Smooth muscle cell (in vitro differentiated cells): Measurements from ENCODE around the gene DYNC1I1. TPM values are rescaled to one million over a fixed set of nuclear protein-coding genes. Genes with fewer than 3 reads are reported as not detected.

Experiments
- DNase-seq: peaks from one replicate; lab custom pipeline; 2025; ENCODE audit not compliant: unreplicated experiment; lab: John Stamatoyannopoulos, UW
- H2AFZ ChIP-seq: fragments of 200-600 bp; sonication (generic); 2 replicates; pipeline ENCODE4 v1.6.0; 2016; ENCODE audit warnings: antibody characterized with exemption, low read depth, mild to moderate bottlenecking
- H3F3A ChIP-seq: fragments of 200-600 bp; sonication (generic); 2 replicates; pipeline ENCODE4 v1.6.0; 2017; ENCODE audit warnings: antibody characterized with exemption, low read depth
- H3K27ac ChIP-seq: fragments of 200-600 bp; sonication (generic); 2 replicates; pipeline ENCODE4 v1.5.1; 2016; ENCODE audit warnings: low read depth, mild to moderate bottlenecking
- H3K27me3 ChIP-seq: fragments of 200-600 bp; sonication (generic); 2 replicates; pipeline ENCODE4 v1.6.1; 2016; ENCODE audit warnings: low read depth, mild to moderate bottlenecking
- H3K36me3 ChIP-seq: fragments of 200-600 bp; sonication (generic); 2 replicates; pipeline ENCODE4 v1.5.1; 2016; ENCODE audit warnings: low read depth
- H3K4me1 ChIP-seq: fragments of 200-600 bp; sonication (generic); 2 replicates; pipeline ENCODE4 v1.5.1; 2016; ENCODE audit warnings: low read depth
- H3K4me2 ChIP-seq: fragments of 200-600 bp; sonication (generic); 2 replicates; pipeline ENCODE4 v1.6.0; 2016; ENCODE audit warnings: mild to moderate bottlenecking
- H3K4me3 ChIP-seq: fragments of 200-600 bp; sonication (generic); 2 replicates; pipeline ENCODE4 v1.5.1; 2016; ENCODE audit warnings: mild to moderate bottlenecking
- H3K79me2 ChIP-seq: fragments of 200-600 bp; sonication (generic); 2 replicates; pipeline ENCODE4 v1.6.0; 2016; ENCODE audit warnings: low read depth, mild to moderate bottlenecking
- H3K9ac ChIP-seq: fragments of 200-600 bp; sonication (generic); 2 replicates; pipeline ENCODE4 v1.6.0; 2016; ENCODE audit warnings: low read depth
- H3K9me3 ChIP-seq: fragments of 200-600 bp; sonication (generic); replicated peaks from 2 replicates; pipeline ENCODE4 v1.5.1; 2016; ENCODE audit warnings: low read depth
- H4K20me1 ChIP-seq: fragments of 200-600 bp; sonication (generic); 2 replicates; pipeline ENCODE4 v1.6.0; 2016; ENCODE audit warnings: low read depth
- CTCF ChIP-seq: fragments of 200-600 bp; sonication (generic); IDR thresholded peaks from 2 replicates; pipeline ENCODE4 v1.5.1; 2017; ENCODE audit warnings: borderline replicate concordance, mild to moderate bottlenecking, antibody characterized with exemption; ENCODE audit not compliant: insufficient read depth, poor library complexity, severe bottlenecking
- WGBS: methylation state at CpG from one replicate; pipeline ENCODE4 v1.1.7; 2016; ENCODE audit warnings: low lambda C conversion rate; 5-methylcytosine and 5-hydroxymethylcytosine counted together
- polyA plus RNA-seq: library from polyadenylated mRNA; unstranded; fragments of >200 nt; fragmentation: Nextera tagmentation; extraction: Ambion mirVana; gene quantifications from 2 replicates; pipeline ENCODE4 v1.2.1, GENCODE V29; 2016
- total RNA-seq: library from RNA; depleted of rRNA; stranded (reverse); fragments of >200 nt; gene quantifications from 2 replicates; pipeline ENCODE4 v1.2.3, GENCODE V29; 2014

DYNC1I1 gene
- total and polyA plus RNA-seq, 2 experiments from 2014 or later: 1.1 to 2.4 TPM

GRCh38 chr7:95758187-95758586 lies 14.2 kb upstream of the DYNC1I1 start:
- Histone ChIP-seq H3K79me2 (no peaks in the 10 kb centered on the region), H3K36me3 (no peaks in the 10 kb centered on the region), H3K4me1 (no peaks in the 10 kb centered on the region), H4K20me1 (no peaks in the 10 kb centered on the region), H3K27me3 (no peaks in the 10 kb centered on the region), H2AFZ (no peak overlapping the region), H3K9me3 (no peaks in the 10 kb centered on the region), H3K9ac (no peak overlapping the region), H3K4me2 (no peak overlapping the region), H3F3A (no peaks in the 10 kb centered on the region), H3K4me3 (no peak overlapping the region), H3K27ac (no peak overlapping the region)
- DNase-seq: no peak
- no peak for TF ChIP-seq CTCF
- 94% methylated on average over 3 of the region's 3 CpGs for WGBS

DNA sequence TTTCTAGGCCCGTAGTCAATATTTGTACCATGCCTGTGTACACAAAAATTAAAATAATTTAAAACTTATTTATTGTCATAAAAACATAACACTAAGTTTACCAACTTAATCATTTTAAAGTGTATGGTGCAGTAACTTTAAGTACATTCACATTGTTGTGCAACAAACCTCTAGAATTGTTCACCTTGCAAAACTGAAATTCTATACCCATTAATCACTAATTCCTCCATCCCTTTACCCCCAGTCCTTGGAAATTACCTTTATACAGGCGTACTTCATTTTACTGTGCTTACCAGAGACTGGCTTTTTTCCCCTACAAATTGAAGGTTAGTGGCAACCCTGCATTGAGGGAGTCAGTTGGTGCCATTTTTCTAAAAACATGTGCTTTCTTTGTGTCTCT lies 6.3 kb upstream of the DYNC1I1 start:
- no peak overlapping the region for H2AFZ ChIP-seq
- H3K4me2 ChIP-seq: no peak overlapping the region
- no peaks in the 10 kb centered on the region for H3K27me3 ChIP-seq
- no peaks in the 10 kb centered on the region for H3K9me3 ChIP-seq
- no peak for TF ChIP-seq CTCF
- 99% methylated on average over 2 of the region's 2 CpGs for WGBS
- H3K79me2 ChIP-seq: no peaks in the 10 kb centered on the region
- H3K4me1 ChIP-seq: no peaks in the 10 kb centered on the region
- H3K27ac ChIP-seq: no peak overlapping the region
- H3K36me3 ChIP-seq: no peaks in the 10 kb centered on the region
- no peak for DNase-seq
- no peaks in the 10 kb centered on the region for H3F3A ChIP-seq
- H4K20me1 ChIP-seq: no peaks in the 10 kb centered on the region
- H3K9ac ChIP-seq: no peak overlapping the region
- H3K4me3 ChIP-seq: no peak overlapping the region

- Histone ChIP-seq H3K9me3 (no peaks in the 10 kb centered on the region), H3K36me3 (no peaks in the 10 kb centered on the region), H3K27me3 (no peaks in the 10 kb centered on the region), H3F3A (no peaks in the 10 kb centered on the region), H3K9ac (no peak overlapping the region), H3K4me3 (no peak overlapping the region), H2AFZ (no peak overlapping the region), H3K79me2 (no peaks in the 10 kb centered on the region), H3K4me2 (no peak overlapping the region), H3K4me1 (no peaks in the 10 kb centered on the region), H4K20me1 (no peaks in the 10 kb centered on the region), H3K27ac (no peak overlapping the region)
- TF ChIP-seq CTCF: no peak
- DNase-seq: no peak
- 100% methylated on average over 1 of the region's 1 CpG for WGBS
These were observed 5.7 kb upstream of the DYNC1I1 start for GRCh38 chr7:95766657-95767056.

DNA sequence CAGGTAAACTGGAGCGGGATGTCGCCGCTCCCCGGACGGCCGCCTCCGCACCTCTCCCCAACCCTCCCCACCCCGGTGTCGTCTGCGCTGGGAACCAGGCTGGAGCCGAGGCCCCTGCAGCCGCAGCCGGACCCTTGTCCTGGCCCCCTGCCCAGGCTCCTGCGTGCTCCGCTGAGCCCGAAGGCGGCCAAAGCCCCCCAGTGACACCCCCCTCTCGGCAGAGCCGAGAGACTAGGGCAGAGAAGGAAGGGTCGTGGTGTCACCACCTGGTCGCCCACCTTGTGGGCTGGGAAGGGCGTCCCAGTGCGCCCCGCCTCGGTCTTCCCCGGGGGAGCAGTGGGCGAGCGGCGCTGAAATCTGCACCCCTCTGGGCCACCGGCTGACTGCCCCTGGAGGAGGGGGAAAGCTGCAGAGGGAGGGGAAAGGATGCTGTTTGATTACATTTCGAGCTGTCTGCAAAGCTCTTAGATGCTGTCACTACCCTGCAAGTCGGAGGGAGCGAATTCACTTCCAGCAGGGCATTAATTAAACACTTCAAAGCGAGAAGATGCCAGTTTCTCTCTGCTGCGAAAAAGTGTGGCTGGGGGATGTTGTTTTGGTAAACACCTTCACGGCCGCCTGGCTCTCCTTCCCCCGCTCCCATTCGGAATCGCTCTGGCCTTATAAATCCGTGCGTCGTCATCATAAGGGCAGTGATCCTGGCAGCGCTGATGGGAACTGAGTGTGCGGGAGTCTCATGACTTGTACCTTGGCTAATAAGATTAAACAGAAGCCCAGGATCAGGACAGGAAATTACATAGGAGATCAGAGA lies 622 bp downstream of the DYNC1I1 start:
- H3K4me1 ChIP-seq: no peaks in the 10 kb centered on the region
- WGBS: 5% methylated on average over 36 of the region's 45 CpGs

More for the DNA sequence above, 622 bp downstream of the DYNC1I1 start:
- H3K4me2 ChIP-seq: peak overlapping the region; percentile 99
- no peak for TF ChIP-seq CTCF
- peak overlapping the region; percentile 69 for H3K4me3 ChIP-seq
- no peaks in the 10 kb centered on the region for H3K79me2 ChIP-seq
- no peaks in the 10 kb centered on the region for H3K36me3 ChIP-seq
- peak overlapping the region; percentile 94 for H2AFZ ChIP-seq
- no peak overlapping the region for H3K9ac ChIP-seq
- no peaks in the 10 kb centered on the region for H3K27me3 ChIP-seq
- no peak overlapping the region for H3K27ac ChIP-seq
- peaks cover 3% of the 10 kb centered on the region for H3F3A ChIP-seq
- no peaks in the 10 kb centered on the region for H4K20me1 ChIP-seq
- no peak for DNase-seq
- H3K9me3 ChIP-seq: no peaks in the 10 kb centered on the region
